ENCODE measurements around the gene RP9. TPM values are rescaled to one million over a fixed set of nuclear protein-coding genes. Genes with fewer than 3 reads are reported as not detected.

RP9 gene, protein sequence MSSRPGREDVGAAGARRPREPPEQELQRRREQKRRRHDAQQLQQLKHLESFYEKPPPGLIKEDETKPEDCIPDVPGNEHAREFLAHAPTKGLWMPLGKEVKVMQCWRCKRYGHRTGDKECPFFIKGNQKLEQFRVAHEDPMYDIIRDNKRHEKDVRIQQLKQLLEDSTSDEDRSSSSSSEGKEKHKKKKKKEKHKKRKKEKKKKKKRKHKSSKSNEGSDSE
- 23.7 TPM for polyA plus RNA-seq (2013)

DNA sequence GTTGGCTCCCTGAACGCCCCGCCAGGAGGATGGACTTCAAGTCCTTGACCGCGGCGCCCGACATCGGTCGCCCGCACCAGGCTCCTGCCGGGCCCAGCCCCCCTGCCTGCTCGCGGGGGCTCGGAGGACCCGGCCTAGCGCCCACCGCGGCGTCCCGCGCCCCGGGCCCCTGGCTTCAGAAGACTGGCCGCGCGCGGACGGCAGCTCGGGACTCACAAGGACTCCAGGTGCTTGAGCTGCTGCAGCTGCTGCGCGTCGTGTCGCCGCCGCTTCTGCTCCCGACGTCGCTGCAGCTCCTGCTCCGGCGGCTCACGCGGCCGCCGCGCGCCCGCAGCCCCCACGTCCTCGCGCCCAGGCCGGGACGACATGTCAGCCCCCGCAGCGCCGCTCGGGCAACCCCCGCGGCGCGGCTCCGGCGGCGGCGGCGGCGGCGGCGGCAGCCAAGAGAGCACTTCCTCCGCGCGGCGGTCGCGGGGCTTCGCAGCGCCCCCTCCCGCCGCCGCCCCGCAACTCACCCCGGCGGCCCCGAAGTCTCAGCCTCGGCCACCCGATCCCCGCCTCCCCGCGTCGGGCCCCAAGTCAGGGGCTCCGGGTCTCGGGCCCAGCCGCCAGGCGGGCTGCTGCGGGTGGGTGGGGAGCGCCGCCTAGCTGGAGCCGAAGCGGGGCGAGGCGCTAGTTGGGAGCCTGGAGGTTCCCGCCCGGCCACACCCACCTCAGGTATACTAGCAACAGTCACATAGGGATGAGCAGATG lies at the start of gene RP9:
RP9 (minus strand) TSS at position 400 of the 753 bp plus-strand sequence; CDS start at position 368, 32 bp downstream.
- Histone ChIP-seq H3K27ac (ENCODE audit: insufficient read depth in 1 of 2, low read depth in 1 of 2, low read length in 2 of 2, poor library complexity in 1 of 2, severe bottlenecking in 2 of 2) (peak within 1 kb of the TSS; percentile 75 to 82), H3K4me1 (ENCODE audit: control extremely low read depth in 1 of 4, control insufficient read depth in 4 of 4, insufficient read depth in 4 of 4, low read length in 3 of 4) (peaks cover 15 to 31% (median 21%) of the 10 kb centered on the region in 4 experiments), H3K36me3 (ENCODE audit: control insufficient read depth in 4 of 4, insufficient read depth in 4 of 4, low read length in 3 of 4) (peaks cover 0 to 3% (median under 1%) of the 10 kb centered on the region in 4 experiments), H3K4me3 (ENCODE audit: control insufficient read depth in 1 of 7, extremely low read depth in 1 of 7, insufficient read depth in 4 of 7, low read depth in 2 of 7, low read length in 6 of 7) (peak within 1 kb of the TSS; percentile 83 to 98 (median 91)), H3K9me3 (ENCODE audit: control extremely low read depth in 1 of 5, control insufficient read depth in 4 of 5, insufficient read depth in 2 of 5, low read depth in 1 of 5, low read length in 4 of 5) (no peaks in the 10 kb centered on the region), H3K27me3 (replicated peaks in 2 of 5; ENCODE audit: control insufficient read depth in 4 of 5, insufficient read depth in 5 of 5, low read length in 4 of 5) (no peaks in the 10 kb centered on the region)
- DNase-seq = peak; percentile 84 to 92 (median 89)
- WGBS (ENCODE audit: insufficient coverage) = under 1% methylated on average over 89 of the region's 100 CpGs
- ChIA-PET POLR2A (interaction anchor here (0.7 kb wide), 1 partner anchor 171 kb away, joined by 5 read pairs; no protein-coding TSS in a partner anchor), CTCF (interaction anchor here (0.8 to 5.3 kb wide), 31 partner anchors 10 to 344 kb away, joined by 3 to 51 read pairs (median 4); partner anchors contain the start of genes BBS9 and NT5C3A)

DNA sequence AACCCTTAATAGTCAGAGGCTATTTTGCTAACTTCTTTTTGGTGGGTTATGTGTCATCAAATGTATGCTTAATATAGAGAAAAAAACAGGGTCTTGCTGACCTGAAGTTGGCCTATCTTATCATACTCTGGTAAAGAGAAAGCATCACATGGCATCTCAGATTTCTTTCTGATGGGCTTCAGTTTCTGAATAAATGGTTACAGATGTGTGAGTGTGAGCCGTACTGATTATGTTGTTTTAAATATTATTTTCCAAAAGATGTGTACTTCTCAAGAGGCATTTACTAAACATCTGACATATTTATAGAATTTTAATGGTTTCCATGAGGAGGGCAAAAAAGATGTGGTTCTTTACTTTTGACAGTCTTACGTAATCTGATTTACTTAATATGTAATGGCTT lies 48.6 kb upstream of the RP9 start:
- POLR2A ChIA-PET = no interaction called here
- Histone ChIP-seq H3K27ac (ENCODE audit: insufficient read depth in 1 of 2, low read depth in 1 of 2, low read length in 2 of 2, poor library complexity in 1 of 2, severe bottlenecking in 2 of 2) (no peak overlapping the region), H3K4me1 (ENCODE audit: control extremely low read depth in 1 of 4, control insufficient read depth in 4 of 4, insufficient read depth in 4 of 4, low read length in 3 of 4) (no peaks in the 10 kb centered on the region), H3K27me3 (replicated peaks in 2 of 5; ENCODE audit: control insufficient read depth in 4 of 5, insufficient read depth in 5 of 5, low read length in 4 of 5) (no peaks in the 10 kb centered on the region), H3K4me3 (ENCODE audit: control insufficient read depth in 1 of 7, extremely low read depth in 1 of 7, insufficient read depth in 4 of 7, low read depth in 2 of 7, low read length in 6 of 7) (no peak overlapping the region), H3K36me3 (ENCODE audit: control insufficient read depth in 4 of 4, insufficient read depth in 4 of 4, low read length in 3 of 4) (peaks cover 0 to 5% (median 2%) of the 10 kb centered on the region in 4 experiments), H3K9me3 (ENCODE audit: control extremely low read depth in 1 of 5, control insufficient read depth in 4 of 5, insufficient read depth in 2 of 5, low read depth in 1 of 5, low read length in 4 of 5) (no peaks in the 10 kb centered on the region)
- WGBS (ENCODE audit: insufficient coverage) = 100% methylated on average over 1 of the region's 2 CpGs
- CTCF ChIA-PET = no interaction called here
- no peak for DNase-seq

DNA sequence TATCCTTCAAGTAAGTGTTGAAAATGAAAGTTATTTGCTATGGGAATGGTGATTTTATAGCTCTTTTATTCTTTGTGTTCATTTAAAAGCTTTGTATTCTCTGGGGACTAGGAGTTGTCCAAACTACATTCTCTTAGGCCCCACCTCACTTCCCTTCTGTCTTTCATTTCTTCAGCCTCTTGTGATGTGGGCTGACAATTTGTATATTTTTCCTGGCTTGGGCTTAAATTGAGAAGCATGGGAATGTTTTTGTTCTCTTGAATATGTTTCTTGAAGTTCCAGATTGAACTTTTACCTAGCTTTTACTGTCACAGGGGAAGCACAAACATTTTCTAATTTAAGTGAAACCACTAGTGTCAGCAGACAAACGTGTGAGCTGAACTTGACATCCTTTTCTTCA lies 48.1 kb upstream of the RP9 start:
- Histone ChIP-seq H3K4me1 (ENCODE audit: control extremely low read depth in 1 of 4, control insufficient read depth in 4 of 4, insufficient read depth in 4 of 4, low read length in 3 of 4) (no peaks in the 10 kb centered on the region), H3K9me3 (ENCODE audit: control extremely low read depth in 1 of 5, control insufficient read depth in 4 of 5, insufficient read depth in 2 of 5, low read depth in 1 of 5, low read length in 4 of 5) (no peaks in the 10 kb centered on the region), H3K27me3 (replicated peaks in 2 of 5; ENCODE audit: control insufficient read depth in 4 of 5, insufficient read depth in 5 of 5, low read length in 4 of 5) (no peaks in the 10 kb centered on the region), H3K4me3 (ENCODE audit: control insufficient read depth in 1 of 7, extremely low read depth in 1 of 7, insufficient read depth in 4 of 7, low read depth in 2 of 7, low read length in 6 of 7) (no peak overlapping the region), H3K36me3 (ENCODE audit: control insufficient read depth in 4 of 4, insufficient read depth in 4 of 4, low read length in 3 of 4) (peaks cover 0 to 5% (median 2%) of the 10 kb centered on the region in 4 experiments), H3K27ac (ENCODE audit: insufficient read depth in 1 of 2, low read depth in 1 of 2, low read length in 2 of 2, poor library complexity in 1 of 2, severe bottlenecking in 2 of 2) (no peak overlapping the region)
- no peak for DNase-seq
- WGBS (ENCODE audit: insufficient coverage) = 67% methylated on average over 1 of the region's 1 CpG
- ChIA-PET POLR2A (no interaction called here), CTCF (interaction anchor here (0.8 kb wide), 1 partner anchor 19 kb away, joined by 3 read pairs; no protein-coding TSS in a partner anchor)

DNA sequence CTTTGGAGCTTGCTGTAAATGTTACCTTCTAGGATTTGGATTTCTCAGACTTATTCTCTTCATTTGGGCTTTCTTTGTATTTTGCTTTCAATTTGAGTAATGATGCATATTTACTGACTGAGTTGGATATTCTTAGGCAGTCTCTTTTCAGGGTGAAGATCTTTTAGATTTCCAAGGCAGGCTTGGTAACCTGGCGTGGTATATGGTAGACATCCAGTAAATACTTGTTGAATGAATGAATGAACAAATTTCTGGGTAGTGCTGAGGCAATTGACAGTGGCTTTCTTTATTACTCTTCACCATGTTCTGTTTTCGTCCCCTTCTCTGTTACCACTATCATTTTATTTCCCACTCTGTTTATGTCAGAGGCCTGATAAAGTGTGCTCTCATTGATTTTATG lies 47.2 kb upstream of the RP9 start:
- ChIA-PET CTCF (interaction anchor here (0.8 kb wide), 1 partner anchor 18 kb away, joined by 3 read pairs; no protein-coding TSS in a partner anchor), POLR2A (no interaction called here)
- H3K27ac ChIP-seq (ENCODE audit: insufficient read depth in 1 of 2, low read depth in 1 of 2, low read length in 2 of 2, poor library complexity in 1 of 2, severe bottlenecking in 2 of 2) = no peak overlapping the region
- no CpG with 5 or more reads among the region's 2 CpGs for WGBS (ENCODE audit: insufficient coverage)
- no peaks in the 10 kb centered on the region for H3K4me1 ChIP-seq (ENCODE audit: control extremely low read depth in 1 of 4, control insufficient read depth in 4 of 4, insufficient read depth in 4 of 4, low read length in 3 of 4)
- no peaks in the 10 kb centered on the region for H3K27me3 ChIP-seq (replicated peaks in 2 of 5; ENCODE audit: control insufficient read depth in 4 of 5, insufficient read depth in 5 of 5, low read length in 4 of 5)
- no peak overlapping the region for H3K4me3 ChIP-seq (ENCODE audit: control insufficient read depth in 1 of 7, extremely low read depth in 1 of 7, insufficient read depth in 4 of 7, low read depth in 2 of 7, low read length in 6 of 7)
- peaks cover 0 to 5% (median 2%) of the 10 kb centered on the region in 4 experiments for H3K36me3 ChIP-seq (ENCODE audit: control insufficient read depth in 4 of 4, insufficient read depth in 4 of 4, low read length in 3 of 4)
- DNase-seq = no peak
- H3K9me3 ChIP-seq (ENCODE audit: control extremely low read depth in 1 of 5, control insufficient read depth in 4 of 5, insufficient read depth in 2 of 5, low read depth in 1 of 5, low read length in 4 of 5) = no peaks in the 10 kb centered on the region

DNA sequence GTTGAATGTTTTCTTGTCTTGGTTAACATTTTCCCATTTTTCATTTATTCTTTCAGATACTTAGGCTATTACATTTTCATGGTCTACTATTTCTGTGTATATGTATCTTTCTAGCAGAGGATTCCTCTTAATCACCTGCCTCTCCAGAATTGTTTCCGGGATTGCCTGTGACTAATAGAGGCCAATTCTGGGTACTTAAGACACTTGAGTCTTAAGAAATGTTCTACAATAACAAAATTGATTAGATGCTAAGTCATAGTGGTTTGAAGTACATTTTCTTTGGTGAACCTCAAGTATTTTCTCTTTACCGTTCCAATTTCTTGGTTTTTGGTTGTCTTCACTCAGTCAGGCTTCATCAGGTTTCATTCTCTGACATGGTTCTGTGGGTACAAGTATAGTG lies 46.6 kb upstream of the RP9 start:
- DNase-seq = no peak
- no CpG with 5 or more reads among the region's 2 CpGs for WGBS (ENCODE audit: insufficient coverage)
- Histone ChIP-seq H3K4me3 (ENCODE audit: control insufficient read depth in 1 of 7, extremely low read depth in 1 of 7, insufficient read depth in 4 of 7, low read depth in 2 of 7, low read length in 6 of 7) (no peak overlapping the region), H3K36me3 (ENCODE audit: control insufficient read depth in 4 of 4, insufficient read depth in 4 of 4, low read length in 3 of 4) (peaks cover 0 to 5% (median 2%) of the 10 kb centered on the region in 4 experiments), H3K27me3 (replicated peaks in 2 of 5; ENCODE audit: control insufficient read depth in 4 of 5, insufficient read depth in 5 of 5, low read length in 4 of 5) (no peaks in the 10 kb centered on the region), H3K27ac (ENCODE audit: insufficient read depth in 1 of 2, low read depth in 1 of 2, low read length in 2 of 2, poor library complexity in 1 of 2, severe bottlenecking in 2 of 2) (no peak overlapping the region), H3K9me3 (ENCODE audit: control extremely low read depth in 1 of 5, control insufficient read depth in 4 of 5, insufficient read depth in 2 of 5, low read depth in 1 of 5, low read length in 4 of 5) (no peaks in the 10 kb centered on the region), H3K4me1 (ENCODE audit: control extremely low read depth in 1 of 4, control insufficient read depth in 4 of 4, insufficient read depth in 4 of 4, low read length in 3 of 4) (no peaks in the 10 kb centered on the region)
- CTCF ChIA-PET = no interaction called here
- POLR2A ChIA-PET = no interaction called here

DNA sequence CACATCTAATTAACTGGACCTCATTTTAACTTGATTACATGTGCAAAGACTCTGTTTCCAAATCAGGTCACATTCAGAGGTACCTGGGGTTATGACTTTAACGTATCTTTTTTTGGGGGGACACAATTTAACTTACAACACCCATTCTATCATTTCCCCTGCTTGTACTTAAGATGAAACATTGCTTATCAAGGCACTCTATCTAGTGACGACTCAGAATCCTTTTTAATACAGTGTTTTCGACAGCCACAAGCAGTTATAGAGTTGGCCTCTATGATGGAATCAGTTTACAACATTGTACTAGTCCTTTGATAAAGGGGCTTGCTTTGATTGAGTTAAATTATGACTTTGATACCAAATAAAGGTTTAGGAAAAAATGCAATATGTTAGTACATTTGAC lies 42.9 kb upstream of the RP9 start:
- 100% methylated on average over 2 of the region's 3 CpGs for WGBS (ENCODE audit: insufficient coverage)
- H3K4me3 ChIP-seq (ENCODE audit: control insufficient read depth in 1 of 7, extremely low read depth in 1 of 7, insufficient read depth in 4 of 7, low read depth in 2 of 7, low read length in 6 of 7) = no peak overlapping the region
- peaks cover 0 to 2% (median 0%) of the 10 kb centered on the region in 4 experiments for H3K36me3 ChIP-seq (ENCODE audit: control insufficient read depth in 4 of 4, insufficient read depth in 4 of 4, low read length in 3 of 4)
- no peak for DNase-seq
- ChIA-PET CTCF (no interaction called here), POLR2A (no interaction called here)
- no peaks in the 10 kb centered on the region for H3K4me1 ChIP-seq (ENCODE audit: control extremely low read depth in 1 of 4, control insufficient read depth in 4 of 4, insufficient read depth in 4 of 4, low read length in 3 of 4)
- H3K27me3 ChIP-seq (replicated peaks in 2 of 5; ENCODE audit: control insufficient read depth in 4 of 5, insufficient read depth in 5 of 5, low read length in 4 of 5) = no peaks in the 10 kb centered on the region
- no peak overlapping the region for H3K27ac ChIP-seq (ENCODE audit: insufficient read depth in 1 of 2, low read depth in 1 of 2, low read length in 2 of 2, poor library complexity in 1 of 2, severe bottlenecking in 2 of 2)
- H3K9me3 ChIP-seq (ENCODE audit: control extremely low read depth in 1 of 5, control insufficient read depth in 4 of 5, insufficient read depth in 2 of 5, low read depth in 1 of 5, low read length in 4 of 5) = no peaks in the 10 kb centered on the region

DNA sequence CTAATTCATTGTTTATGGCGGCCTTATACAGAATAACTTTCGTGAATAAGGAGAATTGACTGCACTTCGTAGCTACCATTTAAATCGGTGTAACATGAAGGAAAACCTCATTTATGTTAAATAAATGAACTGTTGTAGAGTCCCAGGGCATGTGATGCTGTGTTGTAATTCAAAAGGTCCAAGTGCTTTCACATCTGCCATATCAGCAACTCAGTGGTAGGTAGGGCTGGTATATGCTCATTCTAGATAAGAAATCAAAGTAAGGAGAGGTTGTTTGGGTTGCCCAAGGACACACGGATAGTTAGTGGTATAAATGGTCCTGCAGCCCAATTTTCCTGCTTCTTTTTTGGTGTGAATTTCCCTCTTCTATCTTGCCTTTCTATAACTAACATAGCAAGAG lies 36.0 kb upstream of the RP9 start:
- Histone ChIP-seq H3K27me3 (replicated peaks in 2 of 5; ENCODE audit: control insufficient read depth in 4 of 5, insufficient read depth in 5 of 5, low read length in 4 of 5) (no peaks in the 10 kb centered on the region), H3K9me3 (ENCODE audit: control extremely low read depth in 1 of 5, control insufficient read depth in 4 of 5, insufficient read depth in 2 of 5, low read depth in 1 of 5, low read length in 4 of 5) (peaks cover 0 to 3% (median 0%) of the 10 kb centered on the region in 5 experiments), H3K36me3 (ENCODE audit: control insufficient read depth in 4 of 4, insufficient read depth in 4 of 4, low read length in 3 of 4) (no peaks in the 10 kb centered on the region), H3K4me3 (ENCODE audit: control insufficient read depth in 1 of 7, extremely low read depth in 1 of 7, insufficient read depth in 4 of 7, low read depth in 2 of 7, low read length in 6 of 7) (no peak overlapping the region), H3K27ac (ENCODE audit: insufficient read depth in 1 of 2, low read depth in 1 of 2, low read length in 2 of 2, poor library complexity in 1 of 2, severe bottlenecking in 2 of 2) (no peak overlapping the region), H3K4me1 (ENCODE audit: control extremely low read depth in 1 of 4, control insufficient read depth in 4 of 4, insufficient read depth in 4 of 4, low read length in 3 of 4) (no peaks in the 10 kb centered on the region)
- POLR2A ChIA-PET = no interaction called here
- 100% methylated on average over 5 of the region's 5 CpGs for WGBS (ENCODE audit: insufficient coverage)
- no peak for DNase-seq
- CTCF ChIA-PET = no interaction called here
